HepG2 (cell line): ENCODE results near the gene NAIF1. TPM values are rescaled to one million over a fixed set of nuclear protein-coding genes. Genes with fewer than 3 reads are reported as not detected.

Source experiments
- BRCA1 ChIP-seq: sonication (generic); formaldehyde crosslinking; IDR thresholded peaks from 2 replicates; pipeline ENCODE4 v1.4.0; 2020; ENCODE audit warnings: missing genetic modification reagents
- ELF1 ChIP-seq: sonication (generic); formaldehyde crosslinking; IDR thresholded peaks from 2 replicates; pipeline ENCODE4 v1.4.0; 2020; ENCODE audit warnings: missing genetic modification reagents
- FOXA1 ChIP-seq, 2 experiments: fragments of 450-650 bp in 1 of 2; sonication (generic) in 1 of 2; formaldehyde crosslinking in 1 of 2; IDR thresholded peaks; 2 replicates each; pipeline versions ENCODE4 v1.4.0 to v1.6.1; 2016 to 2020; ENCODE audit warnings: missing genetic modification reagents in 1 of 2
- FOXA3 ChIP-seq: IDR thresholded peaks from 2 replicates; pipeline ENCODE4 v1.6.1; 2016; ENCODE audit warnings: missing genetic modification reagents, missing compliant biosample characterization
- MAF1 ChIP-seq: sonication (generic); formaldehyde crosslinking; IDR thresholded peaks from 2 replicates; pipeline ENCODE4 v1.5.0; 2020; ENCODE audit warnings: missing genetic modification reagents, borderline replicate concordance
- NR1H2 ChIP-seq: sonication (generic); formaldehyde crosslinking; IDR thresholded peaks from 2 replicates; pipeline ENCODE4 v1.8.1; 2022; ENCODE audit warnings: low read depth, missing genetic modification reagents, borderline replicate concordance
- RFXANK ChIP-seq: IDR thresholded peaks from 2 replicates; pipeline ENCODE4 v1.6.1; 2016
- SRF ChIP-seq: IDR thresholded peaks from 2 replicates; pipeline ENCODE4 v1.6.1; 2011; ENCODE audit warnings: mild to moderate bottlenecking, low read depth, low read length, moderate library complexity
- ZMYM3 ChIP-seq: sonication (generic); formaldehyde crosslinking; IDR thresholded peaks from 2 replicates; pipeline ENCODE4 v1.5.1; 2020; ENCODE audit warnings: mild to moderate bottlenecking, missing genetic modification reagents
- ZSCAN22 ChIP-seq: sonication (generic); formaldehyde crosslinking; IDR thresholded peaks from 2 replicates; pipeline ENCODE4 v1.4.0; 2020; ENCODE audit warnings: mild to moderate bottlenecking, missing genetic modification reagents
- polyA plus RNA-seq, 8 experiments: library from polyadenylated mRNA; depleted of rRNA in 3 of 8; stranded (reverse) in 7 of 8; unstranded in 1 of 8; fragments of >200 nt; fragmentation: Illumina TruSeq in 4 of 8; extraction: Trizol in 4 of 8; gene quantifications; 2 replicates each; pipeline versions ENCODE4 v1.2.1 to v1.2.3, GENCODE V29; 2011 to 2016; ENCODE audit warnings: low read depth in 4 of 8, missing spikeins in 1 of 8, mixed read lengths in 1 of 8; ENCODE audit not compliant: insufficient read depth in 1 of 8
- total RNA-seq, 5 experiments: library from RNA; depleted of rRNA; stranded (reverse); fragments of >200 nt; fragmentation: Illumina TruSeq; extraction: Trizol; gene quantifications; 2 replicates each; pipeline ENCODE4 v1.2.3, GENCODE V29; 2016; ENCODE audit warnings: low read depth in 1 of 5
- TF ChIP-seq, protein P1 (sequence below): sonication (generic); formaldehyde crosslinking; IDR thresholded peaks from 2 replicates; pipeline ENCODE4 v1.4.0; 2020; ENCODE audit warnings: missing genetic modification reagents

NAIF1 gene
- total and polyA plus RNA-seq, 2 of the 13 experiments (the other 11 are each of a cell fraction or from before 2014, with no cell fraction given), result 6.0 to 6.9 TPM

- TF ChIP-seq, protein P1, sequence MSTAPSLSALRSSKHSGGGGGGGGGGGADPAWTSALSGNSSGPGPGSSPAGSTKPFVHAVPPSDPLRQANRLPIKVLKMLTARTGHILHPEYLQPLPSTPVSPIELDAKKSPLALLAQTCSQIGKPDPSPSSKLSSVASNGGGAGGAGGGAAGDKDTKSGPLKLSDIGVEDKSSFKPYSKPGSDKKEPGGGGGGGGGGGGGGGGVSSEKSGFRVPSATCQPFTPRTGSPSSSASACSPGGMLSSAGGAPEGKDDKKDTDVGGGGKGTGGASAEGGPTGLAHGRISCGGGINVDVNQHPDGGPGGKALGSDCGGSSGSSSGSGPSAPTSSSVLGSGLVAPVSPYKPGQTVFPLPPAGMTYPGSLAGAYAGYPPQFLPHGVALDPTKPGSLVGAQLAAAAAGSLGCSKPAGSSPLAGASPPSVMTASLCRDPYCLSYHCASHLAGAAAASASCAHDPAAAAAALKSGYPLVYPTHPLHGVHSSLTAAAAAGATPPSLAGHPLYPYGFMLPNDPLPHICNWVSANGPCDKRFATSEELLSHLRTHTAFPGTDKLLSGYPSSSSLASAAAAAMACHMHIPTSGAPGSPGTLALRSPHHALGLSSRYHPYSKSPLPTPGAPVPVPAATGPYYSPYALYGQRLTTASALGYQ, result no peak
- TF ChIP-seq ZMYM3 (CRISPR knock-in tag) (no peak), ELF1 (CRISPR knock-in tag) (peak; percentile 78), SRF (no peak), FOXA3 (CRISPR knock-in tag) (no peak), FOXA1 (IDR thresholded peaks at IDR 0.05) (no peak), FOXA1 (CRISPR knock-in tag; IDR thresholded peaks at IDR 0.05) (no peak), NR1H2 (CRISPR knock-in tag) (no peak), BRCA1 (CRISPR knock-in tag) (no peak), MAF1 (CRISPR knock-in tag) (no peak), ZSCAN22 (CRISPR knock-in tag) (no peak), RFXANK (CRISPR knock-in tag) (no peak)
Observed at GRCh38 chr9:128066713-128067644, at the start of gene NAIF1 (continued).
